Measurements from ENCODE around the gene PRR7.

- peak; percentile 81 for TF ChIP-seq CTCF (IDR thresholded peaks at IDR 0.05; ENCODE audit: low read depth, low read length, missing input control)
- no peak for TF ChIP-seq MAX (IDR thresholded peaks at IDR 0.05)
- TF ChIP-seq SP1 (IDR thresholded peaks at IDR 0.05), result peak; percentile 39
- TF ChIP-seq TAF1 (conservative IDR thresholded peaks at IDR 0.05), result no peak
- TF ChIP-seq GABPA (IDR thresholded peaks at IDR 0.05 in 1 of 2, conservative IDR thresholded peaks at IDR 0.05 in 1 of 2), result no peak
- TF ChIP-seq RXRA (IDR thresholded peaks at IDR 0.05), result peak in 1 of 2 donors; percentile 4
- TF ChIP-seq RAD21 (IDR thresholded peaks at IDR 0.05), result peak in 1 of 2 donors; percentile 61
- no peak for TF ChIP-seq ZBTB33 (IDR thresholded peaks at IDR 0.05)
- no peak for TF ChIP-seq JUND (IDR thresholded peaks at IDR 0.05)
- no peak for TF ChIP-seq FOXA1 (IDR thresholded peaks at IDR 0.05)
- no peak for TF ChIP-seq REST (IDR thresholded peaks at IDR 0.05)
- no peak for TF ChIP-seq YY1 (IDR thresholded peaks at IDR 0.05)
- no peak for TF ChIP-seq ATF3 (IDR thresholded peaks at IDR 0.05)
Observed at GRCh38 chr5:177456976-177457851, 10.6 kb downstream of the PRR7 start.

All from liver (tissue), 3 donors.